Mucosa of rectum (tissue), 2 donors: Measurements from ENCODE around the gene CCM2L.

Source experiments
- H3K27ac ChIP-seq, 2 donors: one replicate each; pipeline ENCODE4 v1.7.0; 2013; ENCODE audit warnings: inconsistent platforms in 2 of 2, low read depth in 2 of 2, low read length in 2 of 2
- H3K27me3 ChIP-seq, 2 donors: one replicate each; pipeline ENCODE4 v1.7.0; 2013; ENCODE audit warnings: low read length in 2 of 2; ENCODE audit not compliant: control insufficient read depth in 2 of 2, insufficient read depth in 2 of 2
- H3K36me3 ChIP-seq, 2 donors: one replicate each; pipeline ENCODE4 v1.7.0; 2013; ENCODE audit warnings: low read length in 2 of 2; ENCODE audit not compliant: control insufficient read depth in 2 of 2, insufficient read depth in 2 of 2
- H3K4me1 ChIP-seq, 2 donors: one replicate each; pipeline ENCODE4 v1.7.0; 2013; ENCODE audit warnings: low read length in 2 of 2, mild to moderate bottlenecking in 1 of 2; ENCODE audit not compliant: control insufficient read depth in 2 of 2, insufficient read depth in 2 of 2
- H3K4me3 ChIP-seq, 2 donors: one replicate each; pipeline ENCODE4 v1.7.0; 2013; ENCODE audit warnings: low read length in 2 of 2
- H3K9ac ChIP-seq, 2 donors: one replicate each; pipeline ENCODE4 v1.7.0; 2013; ENCODE audit warnings: low read length in 2 of 2, low read depth in 1 of 2, mild to moderate bottlenecking in 1 of 2
- H3K9me3 ChIP-seq, 2 donors: one replicate each; pipeline ENCODE4 v1.7.0; 2013; ENCODE audit warnings: low read length in 2 of 2; ENCODE audit not compliant: control insufficient read depth in 2 of 2
- donor health status: healthy.
- donor health status: Normal muscosa, but diverticular disease.

Gene CCM2L

DNA sequence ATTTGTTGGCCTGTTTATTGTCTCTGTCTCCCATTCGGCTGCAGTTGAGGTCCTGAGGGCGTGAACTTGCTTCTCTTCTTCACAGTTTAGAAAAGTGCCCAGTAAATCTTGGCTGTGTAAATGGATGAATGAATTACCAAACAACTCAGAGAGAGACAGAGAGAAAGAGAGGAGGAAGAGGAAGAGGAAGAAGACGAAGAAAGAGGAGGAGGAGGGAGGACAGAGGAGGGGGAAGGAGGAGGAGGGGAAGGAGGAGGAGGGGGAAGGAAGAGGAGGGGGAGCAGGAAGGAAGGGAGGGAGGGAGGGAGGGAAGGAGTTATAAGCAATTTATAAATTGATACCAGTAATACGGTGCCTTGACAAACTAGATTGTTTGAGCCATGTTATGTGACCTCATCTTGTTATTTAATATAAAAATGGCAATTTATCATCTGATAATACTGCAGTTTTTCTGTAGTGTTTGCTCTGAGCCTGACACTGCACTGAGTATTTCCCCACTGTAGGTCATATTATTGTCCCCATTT, 60.5 kb downstream of the CCM2L start:
- H3K4me1 ChIP-seq: no peaks in the 10 kb centered on the region
- H3K27me3 ChIP-seq: peaks cover 0 to 2% of the 10 kb centered on the region in 2 donors
- H3K27ac ChIP-seq: no peak overlapping the region
- H3K9me3 ChIP-seq: no peaks in the 10 kb centered on the region
- H3K4me3 ChIP-seq: no peak overlapping the region
- peaks cover 0 to 2% of the 10 kb centered on the region in 2 donors for H3K36me3 ChIP-seq
- H3K9ac ChIP-seq: no peak overlapping the region

DNA sequence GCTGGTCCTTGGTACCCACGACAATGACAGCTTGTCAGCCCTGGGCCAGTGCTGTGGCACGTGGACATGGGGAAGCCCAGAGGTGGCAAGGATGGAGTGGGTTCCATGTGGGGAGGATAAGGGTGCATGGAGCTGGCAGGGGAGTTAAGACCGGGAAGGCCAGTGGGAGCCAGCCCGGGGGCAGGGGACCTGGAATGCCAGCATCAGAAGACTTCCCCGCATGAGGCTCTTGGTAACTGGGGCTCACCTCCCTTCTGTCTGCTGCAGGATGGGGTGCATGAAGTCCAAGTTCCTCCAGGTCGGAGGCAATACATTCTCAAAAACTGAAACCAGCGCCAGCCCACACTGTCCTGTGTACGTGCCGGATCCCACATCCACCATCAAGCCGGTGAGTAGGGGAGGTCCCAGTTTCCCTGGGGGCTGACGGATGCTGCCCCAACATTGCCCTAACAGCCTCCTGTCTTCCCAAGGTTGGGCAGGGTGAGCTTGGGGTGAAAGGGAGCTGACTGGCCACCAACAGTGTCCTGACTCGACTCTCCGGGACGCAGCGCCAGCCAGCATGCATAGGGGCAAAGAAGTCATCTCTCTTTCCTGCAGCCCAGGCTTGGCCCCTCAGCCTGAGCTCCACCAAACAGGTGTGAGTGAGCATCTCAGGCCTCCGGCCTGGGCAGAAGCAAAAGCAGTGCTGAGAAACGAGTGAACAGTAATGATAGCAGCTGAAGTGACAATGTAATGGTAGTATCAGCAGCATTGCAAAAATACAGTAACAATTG, 61.3 kb downstream of the CCM2L start:
- H3K4me1 ChIP-seq: no peaks in the 10 kb centered on the region
- peaks cover 0 to 2% of the 10 kb centered on the region in 2 donors for H3K36me3 ChIP-seq
- no peak overlapping the region for H3K27ac ChIP-seq
- no peaks in the 10 kb centered on the region for H3K9me3 ChIP-seq
- H3K27me3 ChIP-seq: peaks cover 0 to 2% of the 10 kb centered on the region in 2 donors
- H3K4me3 ChIP-seq: no peak overlapping the region
- H3K9ac ChIP-seq: no peak overlapping the region

DNA sequence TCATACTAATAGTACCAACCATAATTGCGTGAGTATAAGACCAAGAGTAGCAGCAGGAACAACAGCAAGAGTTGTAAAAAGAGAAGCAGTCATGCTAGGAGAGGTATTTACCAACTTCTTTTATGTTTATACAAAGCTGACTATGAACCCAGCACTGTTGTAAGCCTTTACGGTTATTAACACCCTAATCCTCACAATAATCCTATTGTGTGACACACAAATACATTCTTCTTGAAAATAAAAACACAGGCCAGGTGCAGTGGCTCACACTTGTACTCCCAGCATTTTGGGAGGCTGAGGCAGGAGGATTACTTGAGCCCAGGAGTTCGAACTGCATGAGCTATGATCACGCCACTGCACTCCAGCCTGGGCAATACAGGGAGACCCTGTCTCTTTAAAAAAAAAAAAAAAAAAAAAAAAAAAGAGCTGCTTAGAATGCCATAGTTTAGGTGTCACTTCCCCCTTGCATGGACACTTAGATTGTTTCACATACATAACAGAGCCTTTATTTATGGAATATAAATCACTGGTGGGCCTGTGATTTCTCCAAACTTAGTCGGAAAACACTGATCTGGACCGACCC, 62.0 kb downstream of the CCM2L start:
- Histone ChIP-seq H3K4me1 (no peaks in the 10 kb centered on the region), H3K27me3 (peaks cover 0 to 5% of the 10 kb centered on the region in 2 donors), H3K4me3 (no peak overlapping the region), H3K9me3 (no peaks in the 10 kb centered on the region), H3K9ac (no peak overlapping the region), H3K27ac (no peak overlapping the region), H3K36me3 (peaks cover 0 to 2% of the 10 kb centered on the region in 2 donors)

DNA sequence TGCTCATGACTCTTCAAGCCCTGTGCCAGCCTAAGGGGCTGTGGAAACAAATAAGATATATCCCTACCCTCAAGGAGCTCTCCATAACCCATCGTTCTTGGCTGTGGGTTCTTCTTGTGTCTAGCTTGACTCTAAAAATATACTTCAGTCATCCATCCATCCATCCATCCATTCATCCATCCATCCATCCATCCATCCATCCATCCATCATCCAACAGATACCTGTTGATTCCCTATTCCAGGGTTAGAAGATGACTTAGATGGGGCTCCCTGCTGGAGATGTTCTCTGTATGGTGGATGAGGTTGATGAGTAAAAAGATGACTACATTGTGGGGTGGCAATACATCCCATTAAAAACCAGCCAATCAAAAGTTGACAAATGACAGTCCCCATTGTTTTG, 65.3 kb downstream of the CCM2L start:
- H3K9ac ChIP-seq: no peak overlapping the region
- peaks cover 0 to 2% of the 10 kb centered on the region in 2 donors for H3K36me3 ChIP-seq
- H3K9me3 ChIP-seq: no peaks in the 10 kb centered on the region
- H3K4me3 ChIP-seq: no peak overlapping the region
- peaks cover 0 to 2% of the 10 kb centered on the region in 2 donors for H3K4me1 ChIP-seq
- no peak overlapping the region for H3K27ac ChIP-seq
- peaks cover 3 to 7% of the 10 kb centered on the region in 2 donors for H3K27me3 ChIP-seq

DNA sequence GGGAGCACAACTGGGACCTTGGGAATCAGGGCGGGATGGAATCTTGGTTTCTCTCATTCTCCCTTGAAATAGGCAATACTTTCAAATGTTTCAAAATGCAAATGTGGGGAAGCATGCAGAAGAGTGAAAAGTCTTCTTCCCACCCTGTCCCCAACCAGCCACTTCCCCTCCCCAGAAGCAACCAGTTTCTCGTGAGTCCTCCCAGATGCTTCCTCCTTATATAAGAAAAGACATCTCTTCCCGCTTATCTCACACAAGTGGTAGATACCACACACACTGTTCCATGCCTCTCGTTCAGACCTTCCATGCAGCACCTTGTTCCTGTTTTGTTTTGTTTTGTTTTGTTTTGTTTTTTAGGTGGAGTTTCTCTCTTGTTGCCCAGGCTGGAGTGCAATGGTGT, 67.0 kb downstream of the CCM2L start:
- Histone ChIP-seq H3K36me3 (peaks cover 0 to 2% of the 10 kb centered on the region in 2 donors), H3K4me1 (peaks cover 0 to 2% of the 10 kb centered on the region in 2 donors), H3K27ac (no peak overlapping the region), H3K9me3 (no peaks in the 10 kb centered on the region), H3K9ac (no peak overlapping the region), H3K27me3 (peaks cover 3 to 5% of the 10 kb centered on the region in 2 donors), H3K4me3 (no peak overlapping the region)

DNA sequence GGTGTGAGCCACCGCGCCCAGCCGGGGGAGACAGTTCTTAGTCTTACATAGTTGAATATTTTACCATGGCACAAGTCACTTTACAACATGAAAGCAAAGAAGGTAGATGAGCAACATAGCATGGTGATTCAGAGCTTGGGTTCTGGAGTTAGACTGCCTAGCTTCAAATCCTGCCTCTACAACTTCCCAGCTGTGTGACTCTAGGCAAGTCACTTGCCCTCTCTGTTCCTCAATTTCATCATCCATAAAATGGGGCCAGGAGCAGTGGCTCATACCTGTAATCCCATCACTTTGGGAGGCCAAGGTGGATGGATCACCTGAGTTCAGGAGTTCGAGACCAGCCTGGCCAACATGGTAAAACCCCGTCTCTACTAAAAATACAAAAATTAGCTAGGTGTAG, 68.1 kb downstream of the CCM2L start:
- H3K9ac ChIP-seq: no peak overlapping the region
- peaks cover 0 to 2% of the 10 kb centered on the region in 2 donors for H3K4me1 ChIP-seq
- H3K27me3 ChIP-seq: peaks cover 3 to 5% of the 10 kb centered on the region in 2 donors
- H3K27ac ChIP-seq: no peak overlapping the region
- no peak overlapping the region for H3K4me3 ChIP-seq
- no peaks in the 10 kb centered on the region for H3K9me3 ChIP-seq
- H3K36me3 ChIP-seq: peaks cover 0 to 2% of the 10 kb centered on the region in 2 donors

DNA sequence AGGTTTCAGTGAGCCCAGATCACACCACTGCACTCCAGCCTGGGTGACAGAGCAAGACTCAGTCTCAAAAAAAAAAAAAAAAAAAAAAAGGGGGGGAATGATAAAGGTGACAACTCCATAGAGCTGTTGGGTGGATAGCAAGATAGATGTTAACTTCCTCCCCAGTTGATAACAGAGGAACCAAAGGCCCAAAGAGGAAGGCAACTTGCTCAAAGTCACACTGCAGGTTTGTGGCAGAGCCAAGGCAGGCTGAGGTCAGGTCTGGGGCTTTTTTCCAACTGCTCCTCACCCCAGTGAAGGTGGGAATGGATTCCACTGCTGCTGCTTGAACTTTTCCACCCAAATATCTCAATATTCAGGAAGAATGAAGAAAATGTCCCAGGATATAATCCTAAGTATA, 68.6 kb downstream of the CCM2L start:
- Histone ChIP-seq H3K27ac (no peak overlapping the region), H3K36me3 (no peaks in the 10 kb centered on the region), H3K4me1 (peaks cover 0 to 2% of the 10 kb centered on the region in 2 donors), H3K9me3 (no peaks in the 10 kb centered on the region), H3K4me3 (no peak overlapping the region), H3K27me3 (peaks cover 5 to 7% of the 10 kb centered on the region in 2 donors), H3K9ac (no peak overlapping the region)

DNA sequence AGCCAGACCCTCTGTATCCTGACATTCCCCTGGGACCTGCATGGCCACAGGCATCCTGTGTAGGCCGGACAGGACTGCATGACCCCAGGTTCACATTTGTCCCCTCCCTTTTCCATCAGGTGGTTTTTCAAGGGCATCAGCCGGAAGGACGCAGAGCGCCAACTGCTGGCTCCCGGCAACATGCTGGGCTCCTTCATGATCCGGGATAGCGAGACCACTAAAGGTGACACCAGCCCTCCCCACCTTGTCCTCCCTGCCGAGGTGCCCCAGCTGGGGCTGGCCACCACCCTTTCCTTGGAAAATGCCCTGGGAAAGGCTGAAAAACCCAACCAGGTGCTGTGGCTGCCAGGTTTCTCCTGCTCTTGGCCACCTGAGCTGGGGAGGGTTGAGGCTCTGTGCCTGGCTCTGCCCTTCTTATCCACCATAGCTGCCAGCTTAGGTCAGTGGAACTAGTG, 69.4 kb downstream of the CCM2L start:
- H3K9ac ChIP-seq: no peak overlapping the region
- H3K4me3 ChIP-seq: no peak overlapping the region
- no peak overlapping the region for H3K27ac ChIP-seq
- no peaks in the 10 kb centered on the region for H3K36me3 ChIP-seq
- H3K9me3 ChIP-seq: no peaks in the 10 kb centered on the region
- H3K4me1 ChIP-seq: peaks cover 0 to 2% of the 10 kb centered on the region in 2 donors
- H3K27me3 ChIP-seq: peaks cover 5 to 8% of the 10 kb centered on the region in 2 donors

DNA sequence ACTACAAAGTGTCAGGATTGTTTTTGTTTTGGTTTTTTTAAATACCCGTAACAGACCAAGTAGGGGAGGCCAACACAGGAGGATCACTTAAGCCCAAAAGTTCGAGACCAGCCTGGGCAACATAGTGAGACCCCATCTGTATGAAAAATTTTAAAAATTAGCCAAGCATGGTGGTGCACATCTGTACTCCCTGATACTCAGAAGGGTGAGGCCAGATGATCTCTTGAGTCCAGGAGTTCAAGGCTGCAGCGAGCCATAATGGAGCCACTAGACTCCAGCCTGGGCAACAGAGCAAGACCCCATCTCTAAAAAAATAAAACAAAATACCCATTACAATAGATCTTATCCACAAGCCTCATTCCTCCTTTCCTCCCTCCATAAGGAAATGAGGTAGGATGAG, 70.5 kb downstream of the CCM2L start:
- H3K4me1 ChIP-seq: peaks cover 0 to 2% of the 10 kb centered on the region in 2 donors
- peaks cover 5 to 8% of the 10 kb centered on the region in 2 donors for H3K27me3 ChIP-seq
- H3K27ac ChIP-seq: no peak overlapping the region
- H3K9me3 ChIP-seq: no peaks in the 10 kb centered on the region
- no peaks in the 10 kb centered on the region for H3K36me3 ChIP-seq
- H3K9ac ChIP-seq: no peak overlapping the region
- H3K4me3 ChIP-seq: no peak overlapping the region
